Neural cell (in vitro differentiated cells): ENCODE data around the gene BUB3.
"Not testable (repeated sequence)": the region's sequence is repeated elsewhere in the genome, so short reads cannot be mapped to it uniquely, and the experiment has no call there.

ENCODE experiments used
- CTCF ChIP-seq: fragments of 450-650 bp; IDR thresholded peaks from 2 replicates; pipeline ENCODE4 v1.5.1; 2014; ENCODE audit warnings: antibody characterized with exemption, mild to moderate bottlenecking, moderate library complexity; ENCODE audit not compliant: poor library complexity, severe bottlenecking
- EP300 ChIP-seq: fragments of 450-650 bp; conservative IDR thresholded peaks from 2 replicates; pipeline ENCODE4 v1.6.1; 2014; ENCODE audit warnings: antibody characterized with exemption, mild to moderate bottlenecking, moderate library complexity; ENCODE audit not compliant: poor library complexity, severe bottlenecking
- EZH2 ChIP-seq: fragments of 200-600, 300-800 bp; shearing (Covaris generic), sonication (generic); IDR thresholded peaks from 2 replicates; pipeline ENCODE4 v1.6.1; 2014; ENCODE audit warnings: antibody characterized with exemption, low read length, borderline replicate concordance, mild to moderate bottlenecking; ENCODE audit not compliant: insufficient read depth, poor library complexity, severe bottlenecking
- POLR2AphosphoS5 ChIP-seq: IDR thresholded peaks from 2 replicates; pipeline ENCODE4 v1.6.1; 2012
- RAD21 ChIP-seq: fragments of 450-650 bp; conservative IDR thresholded peaks from 2 replicates; pipeline ENCODE4 v1.6.1; 2014; ENCODE audit warnings: antibody characterized with exemption, mild to moderate bottlenecking, moderate library complexity
- REST ChIP-seq: IDR thresholded peaks from 2 replicates; pipeline ENCODE4 v1.6.1; 2012; ENCODE audit warnings: borderline replicate concordance
- SMC3 ChIP-seq: fragments of 450-650 bp; conservative IDR thresholded peaks from 2 replicates; pipeline ENCODE4 v1.6.1; 2014; ENCODE audit warnings: antibody characterized with exemption, mild to moderate bottlenecking, moderate library complexity; ENCODE audit not compliant: poor library complexity
- TAF1 ChIP-seq: IDR thresholded peaks from 2 replicates; pipeline ENCODE4 v1.6.1; 2012; ENCODE audit warnings: low read depth

GRCh38 chr10:123178390-123178789, 24.2 kb downstream of the BUB3 start:
- not testable (repeated sequence) for TF ChIP-seq CTCF, EP300, REST, POLR2AphosphoS5, TAF1, RAD21, EZH2, SMC3
